ENCODE results near the gene DNASE2.

Gene DNASE2

DNA sequence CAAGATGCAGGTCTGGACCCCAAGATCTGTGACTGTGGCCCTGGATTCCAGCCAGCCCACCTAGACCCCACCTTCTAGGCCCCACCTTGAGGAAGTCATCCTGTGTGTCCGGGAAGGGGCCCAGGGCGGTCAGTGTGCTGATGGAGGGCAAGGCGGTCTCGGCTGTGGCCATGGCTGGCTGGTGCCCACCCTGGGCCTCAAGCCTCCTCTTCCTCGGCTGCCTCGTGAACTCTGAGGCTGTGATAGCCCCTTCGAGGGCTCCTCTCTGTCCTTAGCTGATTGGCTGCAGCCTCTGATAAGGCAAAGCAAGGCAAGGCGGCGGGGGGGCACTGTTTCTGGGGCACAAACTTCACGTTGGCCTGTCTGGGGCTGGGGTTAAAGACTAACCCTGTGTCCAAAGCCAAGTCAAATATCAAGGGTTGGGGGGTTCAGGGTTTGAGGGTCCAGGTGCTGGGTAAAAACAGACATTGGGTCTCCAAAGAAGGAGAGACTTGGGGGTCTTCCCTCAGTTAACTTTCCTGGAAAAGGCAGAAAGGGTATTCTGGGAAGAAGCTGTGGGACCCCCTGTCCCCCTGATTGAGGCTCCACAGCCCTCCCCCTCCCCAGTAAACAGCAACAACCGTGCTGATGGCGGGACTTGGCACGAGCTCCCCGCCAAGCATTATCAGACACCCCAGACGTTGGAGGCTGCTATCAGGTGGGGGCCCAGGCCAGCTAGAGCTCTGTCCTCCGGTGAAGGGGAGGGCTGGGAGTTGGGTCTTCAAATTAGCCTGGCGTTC lies 5.9 kb upstream of the DNASE2 start, which contains the start of gene KLF1:
Gene KLF1 (minus strand): TSS at position 233 of the 779 bp plus-strand sequence. CDS start 61 bp downstream, at position 172.
- no peak for DNase-seq (ENCODE audit: low spot score)

DNA sequence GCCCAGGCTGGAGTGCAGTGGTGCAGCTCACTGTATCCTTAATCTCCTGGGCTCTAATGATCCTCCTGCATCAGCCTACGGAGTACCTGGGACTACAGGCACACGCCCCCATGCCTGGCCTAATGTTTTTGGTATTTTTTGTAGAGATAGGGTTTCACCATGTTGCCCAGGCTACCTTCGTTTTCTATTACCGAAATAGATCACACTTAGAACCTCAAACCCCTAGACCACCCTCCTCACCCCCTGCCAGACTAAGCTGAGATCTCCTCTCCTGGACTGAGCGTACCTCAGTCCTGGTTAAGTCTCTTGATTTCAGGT lies 5.4 kb upstream of the DNASE2 start:
- DNase-seq (ENCODE audit: low spot score), result no peak

- DNase-seq (ENCODE audit: low spot score), result no peak
Observed at GRCh38 chr19:12885749-12886650, 4.8 kb upstream of the DNASE2 start.

- DNase-seq (ENCODE audit: low spot score), result peak; percentile 60
Observed at GRCh38 chr19:12884926-12885748, 3.9 kb upstream of the DNASE2 start.

- DNase-seq (ENCODE audit: low spot score), result no peak
Observed at GRCh38 chr19:12884627-12884925, 3.3 kb upstream of the DNASE2 start.

DNA sequence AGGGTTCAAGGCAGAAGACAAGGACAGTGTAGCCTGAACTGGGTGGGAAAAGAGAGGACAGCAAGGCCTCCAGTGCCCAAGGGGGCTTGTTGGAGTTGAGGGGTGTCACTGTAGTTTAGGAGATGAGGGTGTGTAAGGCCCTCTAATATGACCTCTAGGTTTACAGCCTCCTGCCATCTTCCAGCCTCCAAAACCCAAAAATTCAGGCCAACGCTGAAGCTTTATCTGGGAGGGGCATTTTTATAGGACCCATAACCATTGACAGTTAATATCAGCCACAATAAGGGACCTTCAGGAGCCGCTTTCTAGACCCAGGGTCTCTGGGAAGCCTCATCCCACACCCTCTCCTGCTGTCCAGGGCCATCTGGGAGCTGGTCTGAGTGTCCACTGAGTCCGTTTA lies 3.0 kb upstream of the DNASE2 start:
- DNase-seq (ENCODE audit: low spot score), result no peak

DNA sequence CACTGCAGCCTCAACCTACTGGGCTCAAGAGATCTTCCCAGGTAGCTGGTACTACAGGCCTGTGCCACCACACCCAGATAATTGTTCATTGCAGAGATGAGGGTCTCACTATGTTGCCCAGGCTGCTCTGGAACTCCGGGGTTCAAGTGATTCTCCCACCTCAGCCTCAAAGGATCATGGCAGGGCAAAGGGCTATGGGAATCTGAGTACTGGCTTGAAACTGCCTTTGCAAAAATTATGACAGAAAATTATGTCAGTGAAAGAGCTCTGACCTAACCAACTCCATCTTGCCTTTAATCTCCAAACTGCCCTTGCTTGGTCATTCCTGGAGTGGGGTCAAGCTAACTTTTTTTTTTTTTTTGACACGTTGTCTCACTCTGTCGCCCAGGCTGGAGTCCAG lies 1.3 kb upstream of the DNASE2 start:
- no peak for DNase-seq (ENCODE audit: low spot score)

DNA sequence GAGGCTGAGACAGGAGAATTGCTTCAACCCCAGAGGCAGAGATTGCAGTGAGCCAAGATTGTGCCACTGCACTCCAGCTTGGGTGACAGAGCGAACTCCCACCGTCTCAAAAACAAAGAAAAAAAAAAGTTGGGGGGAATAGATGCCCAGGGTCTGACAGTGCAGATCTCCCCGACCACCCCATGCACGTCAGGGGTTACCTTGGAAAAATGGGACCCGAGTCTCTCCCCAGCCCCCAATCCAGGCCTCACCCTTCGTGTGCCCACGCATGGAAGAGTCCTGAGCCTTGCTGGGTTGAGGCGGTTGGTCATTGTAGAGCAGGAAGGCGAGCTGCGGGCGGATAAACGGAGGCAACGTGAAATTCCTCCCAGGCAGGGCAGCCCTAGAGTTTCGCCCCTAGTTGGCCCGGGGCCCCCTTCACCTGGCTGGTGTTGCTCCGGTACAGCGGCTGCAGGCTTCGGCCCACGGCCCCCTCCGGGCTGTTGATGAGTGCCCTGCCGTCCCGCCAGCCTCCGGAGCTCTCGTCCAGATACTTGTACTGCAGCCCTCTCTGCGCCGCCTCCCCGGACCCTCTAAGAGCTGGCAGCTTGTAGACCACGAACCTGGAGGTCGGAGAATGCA lies 588 bp downstream of the DNASE2 start:
- DNase-seq (ENCODE audit: low spot score), result no peak

DNA sequence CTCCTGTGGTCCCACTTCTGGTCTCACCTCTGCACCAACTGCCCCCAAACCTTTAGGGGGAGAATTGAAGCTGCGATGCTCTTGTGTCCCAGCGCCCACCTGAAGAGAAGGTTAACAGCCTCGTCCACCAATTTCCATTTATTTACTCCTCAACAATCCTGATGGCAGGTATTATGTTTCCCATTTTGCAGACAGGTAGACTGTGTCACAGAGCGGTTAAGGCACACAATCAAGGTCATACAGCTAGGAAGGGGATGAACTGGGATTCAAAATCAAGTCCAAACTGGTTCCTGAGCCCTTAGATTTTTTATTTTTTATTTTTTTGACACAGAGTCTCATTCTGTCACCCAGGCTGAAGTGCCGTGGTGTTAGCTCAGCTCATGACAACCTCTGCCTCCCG lies 6.2 kb downstream of the DNASE2 start:
- no peak for DNase-seq (ENCODE audit: low spot score)

DNA sequence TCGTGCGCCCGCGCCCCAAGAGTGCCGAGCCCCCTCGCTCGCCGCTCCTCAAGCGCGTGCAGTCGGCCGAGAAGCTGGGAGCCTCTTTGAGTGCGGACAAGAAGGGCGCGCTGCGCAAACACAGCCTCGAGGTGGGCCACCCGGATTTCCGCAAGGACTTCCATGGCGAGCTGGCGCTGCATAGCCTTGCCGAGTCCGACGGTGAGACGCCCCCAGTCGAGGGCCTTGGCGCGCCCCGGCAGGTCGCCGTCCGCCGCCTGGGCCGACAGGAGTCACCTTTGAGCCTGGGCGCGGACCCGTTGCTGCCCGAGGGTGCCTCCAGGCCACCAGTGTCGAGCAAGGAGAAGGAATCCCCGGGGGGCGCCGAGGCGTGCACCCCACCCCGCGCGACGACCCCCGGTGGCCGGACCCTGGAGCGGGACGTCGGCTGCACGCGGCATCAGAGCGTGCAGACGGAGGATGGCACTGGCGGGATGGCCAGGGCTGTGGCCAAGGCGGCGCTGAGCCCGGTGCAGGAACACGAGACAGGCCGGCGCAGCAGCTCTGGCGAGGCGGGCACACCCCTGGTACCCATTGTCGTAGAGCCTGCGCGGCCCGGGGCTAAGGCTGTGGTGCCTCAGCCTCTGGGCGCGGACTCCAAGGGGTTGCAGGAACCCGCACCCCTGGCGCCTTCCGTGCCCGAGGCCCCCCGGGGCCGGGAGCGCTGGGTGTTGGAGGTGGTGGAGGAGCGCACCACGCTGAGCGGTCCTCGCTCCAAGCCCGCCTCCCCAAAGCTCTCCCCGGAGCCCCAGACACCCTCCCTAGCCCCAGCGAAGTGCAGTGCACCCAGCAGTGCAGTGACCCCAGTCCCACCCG lies 7.1 kb downstream of the DNASE2 start:
- DNase-seq (ENCODE audit: low spot score), result no peak

DNA sequence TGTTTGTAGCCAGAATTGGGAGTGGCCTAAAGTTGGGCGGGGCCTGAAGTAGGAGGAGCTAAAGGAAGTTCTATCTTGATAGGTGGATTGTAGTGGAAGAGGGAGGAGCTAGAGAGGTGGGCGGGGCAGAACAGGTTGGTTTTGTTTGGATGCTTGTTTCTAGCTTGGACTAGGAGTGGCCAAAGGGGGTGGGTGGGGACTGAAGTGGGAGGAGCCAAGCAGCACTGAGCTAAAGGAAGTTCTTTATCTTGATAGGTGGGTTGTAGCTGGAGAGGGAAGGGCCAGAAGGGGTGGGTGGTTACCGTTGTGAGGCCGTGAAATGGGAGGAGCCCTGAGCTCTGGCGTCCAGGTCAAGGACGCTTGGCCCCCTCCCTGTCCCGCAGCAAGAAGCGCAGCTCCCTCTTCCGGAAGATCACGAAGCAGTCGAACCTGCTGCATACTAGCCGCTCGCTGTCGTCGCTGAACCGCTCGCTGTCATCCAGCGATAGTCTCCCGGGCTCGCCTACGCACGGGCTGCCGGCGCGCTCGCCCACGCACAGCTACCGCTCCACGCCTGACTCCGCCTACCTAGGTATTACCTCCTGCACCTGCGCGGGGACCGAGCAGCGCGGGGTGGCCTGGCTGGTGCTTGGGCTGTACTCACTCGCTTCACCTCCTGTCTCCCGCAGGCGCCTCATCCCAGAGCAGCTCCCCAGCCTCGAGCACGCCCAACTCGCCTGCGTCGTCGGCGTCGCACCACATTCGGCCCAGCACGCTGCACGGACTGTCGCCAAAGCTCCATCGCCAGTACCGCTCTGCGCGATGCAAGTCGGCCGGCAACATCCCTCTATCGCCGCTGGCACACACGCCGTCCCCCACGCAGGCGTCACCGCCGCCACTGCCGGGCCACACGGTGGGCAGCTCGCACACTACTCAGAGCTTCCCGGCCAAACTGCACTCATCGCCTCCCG lies 8.0 kb downstream of the DNASE2 start:
- peak; percentile 99 for DNase-seq (ENCODE audit: low spot score)

DNA sequence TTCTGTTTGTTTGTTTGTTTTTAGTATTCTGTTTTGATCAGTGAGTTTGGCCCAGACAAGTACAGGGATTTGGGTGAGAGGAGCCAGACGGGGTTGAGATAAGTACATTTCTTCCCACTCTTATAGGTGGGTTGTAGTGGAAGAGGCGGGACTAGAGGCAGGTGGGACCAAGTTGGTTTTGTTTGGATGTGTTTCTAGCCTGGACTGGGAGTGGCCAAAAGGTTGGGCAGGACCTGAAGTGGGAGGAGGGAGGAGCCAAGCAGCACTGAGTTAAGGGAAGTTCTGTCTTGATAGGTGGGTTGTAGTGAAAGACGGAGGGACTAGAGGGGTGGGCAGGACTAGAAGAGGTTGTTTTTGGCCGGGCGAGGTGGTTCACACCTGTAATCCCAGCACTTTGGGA lies 9.0 kb downstream of the DNASE2 start:
- DNase-seq (ENCODE audit: low spot score), result peak; percentile 53

- peak; percentile 33 for DNase-seq (ENCODE audit: low spot score)
Observed at GRCh38 chr19:12871681-12872080, 9.6 kb downstream of the DNASE2 start.

DNA sequence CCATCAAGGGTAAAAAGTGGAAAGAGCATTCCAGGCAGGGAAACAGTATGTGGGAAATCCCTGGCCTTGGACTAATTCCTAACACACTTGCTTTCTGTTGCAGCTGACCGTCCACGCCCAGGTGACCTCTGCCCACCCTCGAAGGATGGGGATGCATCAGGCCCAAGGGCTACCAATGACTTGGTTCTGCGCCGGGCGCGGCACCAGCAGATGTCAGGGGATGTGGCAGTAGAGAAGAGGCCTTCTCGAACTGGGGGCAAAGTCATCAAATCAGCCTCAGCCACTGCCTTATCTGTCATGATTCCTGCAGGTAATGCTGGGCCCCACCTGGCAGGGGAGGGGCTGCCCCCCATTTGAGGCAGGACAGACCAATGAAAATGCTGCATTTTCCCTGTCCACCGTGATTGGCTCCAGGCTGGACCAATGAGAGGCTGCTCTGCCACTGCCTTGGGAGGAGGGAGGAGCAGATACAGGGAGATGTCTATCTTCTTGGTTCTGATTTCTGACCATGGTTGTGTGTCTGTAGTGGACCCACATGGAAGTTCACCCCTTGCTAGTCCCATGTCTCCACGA lies 12.6 kb downstream of the DNASE2 start:
- DNase-seq (ENCODE audit: low spot score), result peak; percentile 57

DNA sequence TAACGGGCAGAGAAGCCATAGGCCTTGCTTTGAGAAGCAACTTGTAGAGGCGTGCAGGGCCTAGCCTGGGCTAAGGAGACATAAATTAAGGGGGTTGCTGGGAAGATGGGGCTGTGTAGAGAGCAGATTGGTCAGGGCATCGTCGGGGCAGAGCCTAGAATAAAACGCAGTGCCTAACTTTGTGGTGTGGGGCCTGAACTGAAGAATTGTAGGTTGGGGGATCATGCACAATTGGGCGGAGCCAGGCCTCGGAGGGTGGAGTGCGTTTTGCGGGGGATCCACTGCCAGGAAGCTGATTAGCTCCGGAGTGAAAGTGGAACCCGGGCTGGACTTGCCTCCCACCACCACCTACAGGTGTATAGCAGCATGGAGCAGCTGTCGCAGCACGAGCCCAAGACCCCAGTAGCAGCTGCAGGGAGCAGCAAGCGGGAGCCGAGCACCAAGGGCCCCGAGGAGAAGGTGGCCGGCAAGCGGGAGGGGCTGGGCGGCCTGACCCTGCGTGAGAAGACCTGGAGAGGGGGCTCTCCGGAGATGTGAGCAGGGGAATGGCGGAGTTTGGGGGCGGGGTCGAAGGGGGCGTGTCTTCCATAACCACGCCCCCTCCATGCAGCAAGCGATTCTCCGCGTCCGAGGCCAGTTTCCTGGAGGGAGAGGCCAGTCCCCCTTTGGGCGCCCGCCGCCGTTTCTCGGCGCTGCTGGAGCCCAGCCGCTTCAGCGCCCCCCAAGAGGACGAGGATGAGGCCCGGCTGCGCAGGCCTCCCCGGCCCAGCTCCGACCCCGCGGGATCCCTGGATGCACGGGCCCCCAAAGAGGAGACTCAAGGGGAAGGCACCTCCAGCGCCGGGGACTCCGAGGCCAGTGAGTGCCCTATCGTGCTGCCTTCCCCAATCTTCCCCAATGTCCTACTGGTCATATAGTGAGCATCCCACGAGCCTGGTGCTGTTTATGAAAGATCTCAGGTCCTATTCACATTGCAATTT lies 13.8 kb downstream of the DNASE2 start:
- peak; percentile 39 for DNase-seq (ENCODE audit: low spot score)

- DNase-seq (ENCODE audit: low spot score), result no peak
Observed at GRCh38 chr19:12866416-12867119, 14.7 kb downstream of the DNASE2 start.

DNA sequence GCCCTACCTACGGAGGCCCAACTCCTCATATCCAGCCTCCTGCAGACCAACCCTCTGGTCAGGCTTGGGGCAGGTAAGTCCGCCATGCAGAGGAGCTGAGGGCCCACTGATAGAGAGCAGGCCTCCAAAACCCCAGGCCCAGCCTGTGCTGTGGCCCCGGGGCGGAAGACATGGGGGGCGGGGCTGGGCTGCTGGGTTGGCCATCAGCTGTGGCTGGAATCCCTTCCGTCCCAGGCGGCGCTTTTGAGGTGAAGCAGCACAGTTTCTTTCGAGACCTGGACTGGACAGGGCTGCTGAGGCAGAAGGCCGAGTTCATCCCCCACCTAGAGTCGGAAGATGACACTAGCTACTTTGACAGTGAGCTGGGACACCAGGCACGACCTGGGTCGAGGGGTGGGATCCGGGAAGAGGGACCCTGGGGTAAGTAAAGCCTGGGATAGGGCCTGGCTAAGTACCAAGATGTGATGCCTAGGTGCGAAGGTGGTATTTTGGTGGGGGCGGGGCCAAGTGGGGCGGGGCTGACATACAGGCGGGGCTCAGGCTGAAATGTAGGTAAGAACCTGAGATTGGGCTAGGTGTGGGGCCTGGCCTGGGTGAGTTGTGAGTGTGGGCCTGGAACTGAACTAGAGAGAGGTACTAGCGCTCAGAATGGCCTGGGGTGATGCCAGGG lies 15.4 kb downstream of the DNASE2 start:
- no peak for DNase-seq (ENCODE audit: low spot score)

Data from NAMALWA (cell line).